GM10266 (cell line): ENCODE measurements around the gene TRAPPC14.

Experiments
- DNase-seq: peaks from one replicate; pipeline ENCODE4 v3.0.0; 2012; ENCODE audit errors: extremely low spot score
- TF ChIP-seq, protein P1 (sequence below): IDR thresholded peaks from 2 replicates; pipeline ENCODE4 v1.5.1; 2012; ENCODE audit warnings: mild to moderate bottlenecking, low read depth; ENCODE audit not compliant: control insufficient read depth, insufficient read depth; ENCODE audit errors: missing control alignments

Gene TRAPPC14

GRCh38 chr7:100155553-100156317, 2.8 kb downstream of the TRAPPC14 start:
- TF ChIP-seq, protein P1, sequence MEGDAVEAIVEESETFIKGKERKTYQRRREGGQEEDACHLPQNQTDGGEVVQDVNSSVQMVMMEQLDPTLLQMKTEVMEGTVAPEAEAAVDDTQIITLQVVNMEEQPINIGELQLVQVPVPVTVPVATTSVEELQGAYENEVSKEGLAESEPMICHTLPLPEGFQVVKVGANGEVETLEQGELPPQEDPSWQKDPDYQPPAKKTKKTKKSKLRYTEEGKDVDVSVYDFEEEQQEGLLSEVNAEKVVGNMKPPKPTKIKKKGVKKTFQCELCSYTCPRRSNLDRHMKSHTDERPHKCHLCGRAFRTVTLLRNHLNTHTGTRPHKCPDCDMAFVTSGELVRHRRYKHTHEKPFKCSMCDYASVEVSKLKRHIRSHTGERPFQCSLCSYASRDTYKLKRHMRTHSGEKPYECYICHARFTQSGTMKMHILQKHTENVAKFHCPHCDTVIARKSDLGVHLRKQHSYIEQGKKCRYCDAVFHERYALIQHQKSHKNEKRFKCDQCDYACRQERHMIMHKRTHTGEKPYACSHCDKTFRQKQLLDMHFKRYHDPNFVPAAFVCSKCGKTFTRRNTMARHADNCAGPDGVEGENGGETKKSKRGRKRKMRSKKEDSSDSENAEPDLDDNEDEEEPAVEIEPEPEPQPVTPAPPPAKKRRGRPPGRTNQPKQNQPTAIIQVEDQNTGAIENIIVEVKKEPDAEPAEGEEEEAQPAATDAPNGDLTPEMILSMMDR: no peak
- DNase-seq: no peak

- no peak for DNase-seq
- TF ChIP-seq, protein P1: no peak
Observed at GRCh38 chr7:100154651-100155491, 3.7 kb downstream of the TRAPPC14 start.

- DNase-seq: no peak
- TF ChIP-seq, protein P1: no peak
Observed at GRCh38 chr7:100153708-100154535, 4.6 kb downstream of the TRAPPC14 start.

DNA sequence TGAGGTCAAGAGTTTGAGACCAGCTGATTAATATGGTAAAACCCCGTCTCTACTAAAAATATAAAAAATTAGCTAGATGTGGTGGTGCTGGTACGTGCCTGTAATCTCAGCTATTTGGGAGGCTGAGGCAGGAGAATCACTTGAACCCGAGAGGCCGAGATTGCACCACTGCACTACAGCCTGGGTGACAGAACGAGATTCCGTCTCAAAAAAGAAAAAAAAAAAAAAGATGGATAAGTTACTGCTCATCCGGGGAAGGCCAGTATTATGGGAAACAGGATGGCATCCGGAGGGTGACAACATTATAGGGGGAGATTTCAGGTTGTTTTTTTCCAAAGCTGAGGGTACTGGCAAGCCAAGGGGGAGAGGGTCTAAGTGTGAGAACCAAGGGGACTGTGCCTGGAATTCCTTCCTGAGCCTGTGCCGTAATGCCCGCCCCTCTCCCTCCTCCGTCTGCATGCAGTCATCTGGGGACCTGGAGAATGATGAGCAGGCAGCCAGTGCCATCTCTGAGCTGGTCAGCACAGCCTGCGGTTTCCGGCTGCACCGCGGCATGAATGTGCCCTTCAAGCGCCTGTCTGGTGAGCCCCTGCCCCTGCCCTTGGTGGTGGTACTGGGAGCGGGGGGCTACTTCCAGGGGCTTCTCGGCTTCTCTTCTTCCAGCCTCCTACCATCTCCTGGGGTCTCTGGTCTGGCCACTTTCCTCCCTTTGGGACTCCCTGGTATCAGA, 5.4 kb downstream of the TRAPPC14 start:
- DNase-seq: no peak
- TF ChIP-seq, protein P1: no peak

- TF ChIP-seq, protein P1: no peak
- DNase-seq: no peak
Observed at GRCh38 chr7:100152404-100152803, 6.1 kb downstream of the TRAPPC14 start.

DNA sequence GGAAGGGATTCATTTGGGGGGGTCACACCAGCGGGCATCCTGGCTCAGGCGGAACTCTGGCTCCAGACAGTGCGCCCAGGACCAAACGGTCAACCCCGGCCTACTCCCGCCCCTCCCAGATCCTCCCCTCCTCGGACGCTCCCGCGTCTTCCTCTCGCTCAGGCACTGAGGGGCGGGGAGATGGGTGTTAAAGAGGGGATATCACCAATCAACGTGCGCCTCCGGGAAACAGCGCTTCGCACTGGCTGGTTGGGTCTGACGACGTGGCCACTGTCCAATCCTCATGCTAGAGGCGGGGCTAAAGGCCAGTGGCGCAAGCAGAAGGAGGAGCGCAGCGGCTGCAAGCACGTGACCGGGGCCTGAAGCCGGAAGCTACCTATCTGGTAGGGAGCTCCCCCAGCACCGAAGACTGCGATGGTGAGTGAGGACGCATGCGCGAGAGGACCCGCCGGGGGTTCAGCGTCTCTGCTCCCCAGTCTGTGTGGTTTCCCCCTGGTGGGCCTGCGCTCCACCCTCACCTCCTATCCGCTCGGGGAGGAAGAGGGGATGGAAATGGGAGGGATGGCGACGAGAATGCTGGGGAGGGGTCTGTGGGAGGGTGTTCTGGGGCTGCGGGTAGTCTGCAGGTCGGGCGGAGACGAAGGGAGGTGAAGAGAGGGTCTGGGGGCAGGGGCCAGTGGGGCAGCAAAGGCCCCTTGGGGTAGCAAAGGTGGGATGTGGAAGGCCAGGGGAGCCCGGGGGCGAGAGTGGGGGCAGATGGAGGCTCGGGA, 9.8 kb downstream of the TRAPPC14 start, which contains the start of gene LAMTOR4:
Gene LAMTOR4, plus strand, starts transcription at position 360 of the 770 bp plus-strand sequence. Its CDS starts 55 bp downstream, at position 415.
- peak; percentile 96 for DNase-seq
- TF ChIP-seq, protein P1: no peak
